ENCODE data around the gene FARP2.

FARP2 gene

DNA sequence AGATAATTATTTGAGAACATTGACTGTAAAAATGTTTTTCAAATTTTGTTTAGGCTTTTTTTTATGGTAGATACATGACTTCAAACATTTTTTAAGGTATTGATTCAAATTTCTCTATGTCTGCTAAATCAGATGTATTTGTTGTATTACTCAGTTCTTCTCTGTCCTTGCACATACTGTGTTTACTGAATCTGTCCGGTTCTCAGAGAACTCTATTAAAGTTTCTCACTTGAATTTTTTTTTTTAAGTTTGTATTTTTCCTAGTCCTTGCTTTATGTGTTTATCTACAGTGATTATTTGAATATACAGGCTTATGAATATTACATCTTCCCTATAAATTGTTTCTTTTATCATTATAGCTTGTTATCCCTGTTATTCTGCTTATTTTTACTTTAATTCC is 35.1 kb upstream of the FARP2 start:
- TF ChIP-seq, protein P1, sequence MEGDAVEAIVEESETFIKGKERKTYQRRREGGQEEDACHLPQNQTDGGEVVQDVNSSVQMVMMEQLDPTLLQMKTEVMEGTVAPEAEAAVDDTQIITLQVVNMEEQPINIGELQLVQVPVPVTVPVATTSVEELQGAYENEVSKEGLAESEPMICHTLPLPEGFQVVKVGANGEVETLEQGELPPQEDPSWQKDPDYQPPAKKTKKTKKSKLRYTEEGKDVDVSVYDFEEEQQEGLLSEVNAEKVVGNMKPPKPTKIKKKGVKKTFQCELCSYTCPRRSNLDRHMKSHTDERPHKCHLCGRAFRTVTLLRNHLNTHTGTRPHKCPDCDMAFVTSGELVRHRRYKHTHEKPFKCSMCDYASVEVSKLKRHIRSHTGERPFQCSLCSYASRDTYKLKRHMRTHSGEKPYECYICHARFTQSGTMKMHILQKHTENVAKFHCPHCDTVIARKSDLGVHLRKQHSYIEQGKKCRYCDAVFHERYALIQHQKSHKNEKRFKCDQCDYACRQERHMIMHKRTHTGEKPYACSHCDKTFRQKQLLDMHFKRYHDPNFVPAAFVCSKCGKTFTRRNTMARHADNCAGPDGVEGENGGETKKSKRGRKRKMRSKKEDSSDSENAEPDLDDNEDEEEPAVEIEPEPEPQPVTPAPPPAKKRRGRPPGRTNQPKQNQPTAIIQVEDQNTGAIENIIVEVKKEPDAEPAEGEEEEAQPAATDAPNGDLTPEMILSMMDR (IDR thresholded peaks at IDR 0.05): no peak

DNA sequence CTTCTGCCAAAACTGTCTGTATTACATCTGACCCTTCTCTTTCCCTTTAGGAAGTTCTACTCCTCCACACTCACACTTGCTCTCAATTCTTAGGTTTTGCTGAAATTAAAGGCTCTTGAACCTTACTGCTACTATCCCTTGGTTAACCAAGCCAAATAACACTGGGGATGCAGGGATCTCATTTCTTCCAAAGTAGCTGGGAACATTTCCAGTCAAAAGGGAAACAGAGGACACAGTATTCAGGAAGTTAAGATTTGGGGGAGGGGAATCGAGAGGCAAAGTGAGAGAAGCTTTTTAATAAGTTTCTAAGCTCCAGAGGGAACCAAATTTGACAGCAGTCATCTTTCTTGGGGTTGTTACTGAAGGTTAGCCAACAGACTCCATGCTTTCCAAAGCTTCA is 34.2 kb upstream of the FARP2 start:
- TF ChIP-seq, protein P1 (IDR thresholded peaks at IDR 0.05): no peak

DNA sequence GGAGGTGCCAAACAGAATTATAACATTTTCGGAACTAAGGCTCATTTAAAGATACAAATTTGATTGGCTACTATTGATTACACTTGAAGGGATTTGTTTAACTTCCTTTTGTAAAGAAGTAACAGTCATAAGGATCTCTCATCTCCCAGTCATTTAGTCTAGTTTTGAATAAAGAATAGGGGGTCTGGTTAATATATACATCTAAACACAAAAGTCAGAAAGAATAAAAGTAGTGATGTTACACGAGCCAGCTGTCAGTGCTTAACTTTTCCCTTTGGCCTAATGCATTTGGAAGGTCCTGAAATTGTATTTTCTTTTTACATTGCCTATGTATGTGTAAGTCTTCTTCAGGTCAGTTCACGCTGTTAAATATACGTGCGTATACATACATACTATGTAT is 32.3 kb upstream of the FARP2 start:
- TF ChIP-seq, protein P1 (IDR thresholded peaks at IDR 0.05): no peak

DNA sequence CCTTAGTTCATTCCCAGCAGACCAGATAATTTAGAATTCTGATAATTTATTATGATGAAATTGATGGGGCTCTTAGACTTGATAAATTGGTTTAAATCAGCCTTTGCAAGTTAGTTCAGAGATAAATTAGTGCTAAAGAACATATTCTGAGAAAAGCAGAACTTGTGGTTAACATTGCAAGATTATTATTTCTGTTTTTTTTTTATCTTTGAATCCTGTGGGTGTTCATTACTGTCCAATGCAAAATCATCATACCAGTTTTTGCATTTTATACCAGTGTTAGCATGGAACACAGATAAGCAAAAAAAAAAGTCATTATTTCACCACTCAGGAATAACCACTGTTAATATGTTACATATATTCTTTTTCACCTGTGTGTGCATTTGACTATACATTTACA is 31.3 kb upstream of the FARP2 start:
- TF ChIP-seq, protein P1 (IDR thresholded peaks at IDR 0.05): no peak

DNA sequence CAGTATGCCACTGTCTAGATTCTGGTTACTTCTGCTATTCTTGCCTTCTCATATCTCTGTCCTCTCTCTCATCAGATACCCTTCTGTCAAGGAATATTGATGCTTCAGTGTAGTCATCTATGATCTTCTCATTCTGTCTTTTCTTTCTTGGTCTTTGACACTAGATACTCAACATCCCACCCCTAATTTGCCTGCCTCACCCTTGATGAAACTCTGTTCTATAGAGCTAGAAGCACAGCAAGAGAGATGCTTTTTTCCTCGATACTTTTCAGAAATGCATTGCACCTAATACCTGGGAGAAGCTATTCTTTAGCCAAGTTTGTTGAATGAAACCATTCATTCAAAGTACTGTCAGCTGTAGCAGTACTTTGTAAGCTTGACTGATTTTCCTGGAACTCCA is 30.8 kb upstream of the FARP2 start:
- TF ChIP-seq, protein P1 (IDR thresholded peaks at IDR 0.05): no peak

DNA sequence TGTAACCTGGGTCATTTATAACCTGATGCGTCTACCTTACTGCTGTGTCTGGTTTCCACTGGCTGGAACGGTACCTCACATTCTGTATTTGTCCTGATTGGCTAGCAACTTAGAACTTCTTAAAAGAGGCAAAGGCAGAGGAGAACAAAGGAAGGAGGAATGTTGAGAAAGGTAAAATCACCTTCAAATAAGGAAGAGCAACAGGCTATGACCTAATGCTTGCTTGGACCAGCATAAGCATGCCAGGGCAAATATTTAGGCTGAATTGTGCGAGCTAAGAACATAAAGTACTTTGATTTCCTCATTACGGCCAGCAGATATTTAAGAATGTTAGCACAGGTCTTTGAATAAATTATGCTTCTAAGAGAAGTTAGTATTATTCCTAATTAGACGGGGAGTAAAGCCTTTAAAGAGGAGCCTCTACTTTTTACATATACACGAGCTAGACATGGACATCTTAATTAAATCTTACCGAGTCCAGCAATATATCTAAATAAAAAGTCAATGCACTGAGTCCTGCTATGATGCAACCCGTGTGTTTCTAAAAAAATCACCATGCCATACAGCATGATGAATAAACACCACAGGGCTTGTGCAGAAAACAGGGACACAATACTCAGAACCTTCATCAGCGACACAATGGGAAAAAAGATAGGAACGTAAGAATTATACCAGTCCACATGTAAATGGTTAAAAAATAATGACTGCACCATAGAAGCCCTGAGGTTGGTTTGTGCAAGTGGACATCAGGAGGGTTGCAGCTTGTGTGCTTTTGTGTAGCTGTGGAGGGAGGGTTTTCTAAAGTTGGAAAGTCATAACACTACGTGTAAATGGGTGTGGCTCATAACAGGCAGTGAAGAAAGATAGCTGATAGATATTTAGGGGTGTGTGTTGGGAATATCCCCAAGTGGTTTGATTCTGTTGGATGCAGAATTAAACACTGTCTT is 26.1 kb upstream of the FARP2 start:
- TF ChIP-seq, protein P1 (IDR thresholded peaks at IDR 0.05): no peak

DNA sequence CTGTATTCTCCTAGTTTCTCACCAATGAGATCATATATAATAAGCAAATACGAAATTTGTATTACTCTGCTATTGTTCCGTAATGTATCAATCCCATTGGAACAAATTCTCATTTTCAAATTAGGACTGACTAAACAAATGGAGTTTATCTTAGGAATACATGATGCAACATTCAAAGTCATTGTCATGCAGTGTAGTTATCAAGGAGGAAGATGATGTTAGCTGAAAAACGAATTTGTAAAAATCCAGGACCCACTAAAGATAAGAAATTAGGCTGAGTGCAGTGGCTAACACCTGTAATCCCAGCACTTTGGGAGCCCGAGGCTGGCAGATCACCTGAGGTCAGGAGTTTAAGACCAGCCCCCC is 25.5 kb upstream of the FARP2 start:
- TF ChIP-seq, protein P1 (IDR thresholded peaks at IDR 0.05): no peak
